Endothelial cell of umbilical vein (primary cell): ENCODE results near the gene ALDH3B2. TPM values are rescaled to one million over a fixed set of nuclear protein-coding genes. Genes with fewer than 3 reads are reported as not detected.
"Not testable (repeated sequence)": the region's sequence is repeated elsewhere in the genome, so short reads cannot be mapped to it uniquely, and the experiment has no call there.

ENCODE experiments used
- BruUV-seq: library from RNA; stranded (reverse); fragments of 400-500 nt; replicated peaks from 2 replicates; lab custom pipeline; 2021; lab: Mats Ljungman, UMichigan
- CTCF ChIA-PET: fragments of 300-600, 350-600 bp; sonication (Branson Sonifier 250); formaldehyde crosslinking; loops from one replicate; lab custom pipeline; 2021; ENCODE audit warnings: antibody characterized with exemption, inconsistent platforms; lab: Charles Lee
- POLR2A ChIA-PET: fragments of 300-600, 350-600 bp; sonication (Branson Sonifier 250); formaldehyde crosslinking; loops from one replicate; lab custom pipeline; 2021; ENCODE audit warnings: antibody characterized with exemption, inconsistent platforms; lab: Charles Lee
- DNase-seq: peaks from one replicate; pipeline ENCODE4 v3.0.0-alpha.2; 2011; ENCODE audit warnings: low read depth, low spot score
- FAIRE-seq: peaks from 2 replicates; lab custom pipeline; 2011; peaks lifted over from hg19 to GRCh38; lab: Jason Lieb, UNC
- H2AFZ ChIP-seq: 2 replicates; pipeline ENCODE4 v1.6.0; 2012; ENCODE audit warnings: low read depth, low read length, control low read depth, inconsistent platforms
- H3K27ac ChIP-seq: 2 replicates; pipeline ENCODE4 v1.5.1; 2011; ENCODE audit warnings: low read depth, mild to moderate bottlenecking, control low read depth, low read length, moderate library complexity; ENCODE audit not compliant: insufficient read depth
- H3K27me3 ChIP-seq, 2 experiments: 2 replicates each; pipeline versions ENCODE4 v1.6.0 to v1.6.1; 2011; ENCODE audit warnings: low read length in 2 of 2, mixed read lengths in 1 of 2; ENCODE audit not compliant: control insufficient read depth in 2 of 2, insufficient read depth in 2 of 2
- H3K36me3 ChIP-seq, 2 experiments: 2 replicates in 1 of 2; 3 replicates in 1 of 2; pipeline ENCODE4 v1.5.1; 2011; ENCODE audit warnings: low read length in 2 of 2, mild to moderate bottlenecking in 1 of 2, moderate library complexity in 1 of 2; ENCODE audit not compliant: control insufficient read depth in 2 of 2, insufficient read depth in 2 of 2; ENCODE audit errors: extremely low read depth in 1 of 2
- H3K4me1 ChIP-seq: 3 replicates; pipeline ENCODE4 v1.5.1; 2011; ENCODE audit warnings: mild to moderate bottlenecking, low read length; ENCODE audit not compliant: control insufficient read depth, insufficient read depth; ENCODE audit errors: extremely low read depth
- H3K4me2 ChIP-seq: 2 replicates; pipeline ENCODE4 v1.6.1; 2011; ENCODE audit warnings: low read length, control low read depth, mixed read lengths; ENCODE audit not compliant: insufficient read depth
- H3K4me3 ChIP-seq, 3 experiments: fragments of 200-600 bp in 1 of 3; sonication (generic), shearing (Covaris generic) in 1 of 3; replicated peaks in 1 of 3; 2 replicates each; pipeline ENCODE4 v1.5.1; 2011 to 2016; ENCODE audit warnings: control low read depth in 3 of 3, low read length in 3 of 3, mild to moderate bottlenecking in 2 of 3, inconsistent platforms in 1 of 3, low read depth in 1 of 3, moderate library complexity in 1 of 3; ENCODE audit not compliant: insufficient read depth in 1 of 3
- H3K79me2 ChIP-seq: 2 replicates; pipeline ENCODE4 v1.6.0; 2012; ENCODE audit warnings: low read length, inconsistent platforms; ENCODE audit not compliant: control insufficient read depth, insufficient read depth
- H3K9ac ChIP-seq: replicated peaks from 2 replicates; pipeline ENCODE3; 2011; ENCODE audit warnings: low read length, control low read depth; ENCODE audit not compliant: insufficient read depth; ENCODE audit errors: extremely low read depth
- H3K9me1 ChIP-seq: replicated peaks from 3 replicates; pipeline ENCODE4 v1.6.0; 2011; ENCODE audit warnings: mild to moderate bottlenecking, low read length; ENCODE audit not compliant: control insufficient read depth, insufficient read depth; ENCODE audit errors: extremely low read depth
- H3K9me3 ChIP-seq: replicated peaks from 2 replicates; pipeline ENCODE4 v1.5.1; 2012; ENCODE audit warnings: low read length, inconsistent platforms; ENCODE audit not compliant: control insufficient read depth, insufficient read depth
- H4K20me1 ChIP-seq: replicated peaks from 2 replicates; pipeline ENCODE3; 2011; ENCODE audit warnings: mild to moderate bottlenecking, low read length; ENCODE audit not compliant: control insufficient read depth, insufficient read depth; ENCODE audit errors: extremely low read depth
- EZH2 ChIP-seq: IDR thresholded peaks from 2 replicates; pipeline ENCODE4 v1.6.1; 2012; ENCODE audit warnings: borderline replicate concordance, low read depth, mild to moderate bottlenecking, moderate library complexity, low read length, inconsistent platforms; ENCODE audit not compliant: severe bottlenecking
- FOS ChIP-seq: IDR thresholded peaks from 2 replicates; pipeline ENCODE4 v1.6.1; 2011; ENCODE audit warnings: mild to moderate bottlenecking, low read length, moderate library complexity, borderline replicate concordance; ENCODE audit not compliant: insufficient read depth
- GATA2 ChIP-seq: IDR thresholded peaks from 2 replicates; pipeline ENCODE4 v1.7.0; 2011; ENCODE audit warnings: low read depth, mild to moderate bottlenecking, moderate library complexity, mixed read lengths, low read length; ENCODE audit not compliant: insufficient read length, insufficient read depth
- JUN ChIP-seq: IDR thresholded peaks from 2 replicates; pipeline ENCODE4 v1.6.1; 2011; ENCODE audit warnings: borderline replicate concordance, low read depth; ENCODE audit not compliant: insufficient read length, insufficient read depth
- MYC ChIP-seq: IDR thresholded peaks from one replicate; pipeline ENCODE4 v1.6.1; 2011; ENCODE audit warnings: mild to moderate bottlenecking, low read depth, low read length
- POLR2A ChIP-seq: IDR thresholded peaks from 2 replicates; pipeline ENCODE4 v1.6.1; 2012; ENCODE audit warnings: low read depth, mild to moderate bottlenecking, control low read depth, low read length
- POLR2AphosphoS5 ChIP-seq: IDR thresholded peaks from 2 replicates; pipeline ENCODE4 v1.6.1; 2012; ENCODE audit warnings: low read depth, mild to moderate bottlenecking, control low read depth, low read length, moderate library complexity; ENCODE audit not compliant: insufficient read depth
- dilution Hi-C: fragments of 300-500 bp; cut with MboI; formaldehyde crosslinking; loops from one replicate; pipeline ENCODE4 v1.15.0; 2019; ENCODE audit warnings: low sequenced_read_pairs; ENCODE audit not compliant: extremely low pct_ligation_motif_present
- intact Hi-C: fragments of 100-400 bp; cut with micrococcal nuclease; formaldehyde crosslinking; loops from one replicate; pipeline ENCODE4 v1.10.0; 2022
- polyA plus RNA-seq, 4 experiments: library from polyadenylated mRNA; depleted of rRNA in 3 of 4; stranded (reverse) in 3 of 4; unstranded in 1 of 4; fragments of >200 nt; gene quantifications; 2 replicates each; pipeline versions ENCODE4 v1.2.1 to v1.2.3, GENCODE V29; 2011 to 2012; ENCODE audit warnings: missing spikeins in 1 of 4
- total RNA-seq: library from RNA; stranded (reverse); gene quantifications from 2 replicates; pipeline ENCODE4 v1.2.3, GENCODE V29; 2021
- TF ChIP-seq, protein P1 (sequence below): IDR thresholded peaks from 2 replicates; pipeline ENCODE4 v1.6.1; 2011; ENCODE audit not compliant: insufficient read depth, insufficient read length
- TF ChIP-seq, protein P2 (sequence below), 2 donors: IDR thresholded peaks; 1 replicate in 1 of 2; 2 replicates in 1 of 2; pipeline ENCODE4 v1.5.1; 2011; ENCODE audit warnings: low read length in 2 of 2, mild to moderate bottlenecking in 2 of 2, moderate library complexity in 2 of 2, control low read depth in 1 of 2, inconsistent platforms in 1 of 2, low read depth in 1 of 2; ENCODE audit not compliant: insufficient read depth in 1 of 2; ENCODE audit errors: extremely low read depth in 1 of 2

Gene ALDH3B2
- total and polyA plus RNA-seq, 2 donors (not counting 3 experiments of a cell fraction or from before 2014, with no cell fraction given), result not detected

DNA sequence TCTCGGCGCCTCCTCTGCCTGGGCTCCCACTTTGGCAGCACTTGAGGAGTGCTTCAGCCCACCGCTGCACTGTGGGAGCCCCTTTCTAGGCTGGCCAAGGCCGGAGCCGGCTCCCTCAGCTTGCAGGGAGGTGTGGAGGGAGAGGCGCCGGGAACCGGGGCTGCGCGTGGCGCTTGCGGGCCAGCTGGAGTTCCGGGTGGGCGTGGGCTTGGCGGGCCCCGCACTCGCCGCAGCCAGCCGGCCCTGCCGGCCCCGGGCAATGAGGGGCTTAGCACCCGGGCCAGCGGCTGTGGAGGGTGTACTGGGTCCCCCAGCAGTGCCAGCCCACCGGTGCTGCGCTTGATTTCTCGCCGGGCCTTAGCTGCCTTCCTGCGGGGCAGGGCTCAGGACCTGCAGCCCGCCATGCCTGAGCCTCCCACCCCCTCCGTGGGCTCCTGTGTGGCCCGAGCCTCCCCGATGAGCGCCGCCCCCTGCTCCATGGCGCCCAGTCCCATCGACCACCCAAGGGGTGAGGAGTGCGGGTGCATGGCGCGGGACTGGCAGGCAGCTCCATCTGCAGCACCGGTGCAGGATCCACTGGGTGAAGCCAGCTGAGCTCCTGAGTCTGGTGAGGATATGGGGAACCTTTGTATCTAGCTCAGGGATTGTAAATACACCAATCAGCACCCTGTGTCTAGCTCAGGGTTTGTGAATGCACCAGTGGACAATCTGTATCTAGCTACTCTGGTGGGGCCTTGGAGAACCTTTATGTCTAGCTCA, 55.3 kb downstream of the ALDH3B2 start:
- H3K4me3 ChIP-seq, POLR2A ChIA-PET, H3K4me1 ChIP-seq, H3K27ac ChIP-seq, H3K9me3 ChIP-seq, intact Hi-C loops, dilution Hi-C loops, H3K79me2 ChIP-seq, DNase-seq, FAIRE-seq, H4K20me1 ChIP-seq, H2AFZ ChIP-seq, H3K36me3 ChIP-seq, H3K4me2 ChIP-seq, H3K9me1 ChIP-seq, H3K9ac ChIP-seq, BruUV-seq: not testable (repeated sequence)
- CTCF ChIA-PET, result interaction anchor here (2.3 kb wide), 1 partner anchor 11 kb away, joined by 11 read pairs; the partner anchor contains the start of gene NUDT8
- H3K27me3 ChIP-seq, result peaks cover 14 to 21% of the 10 kb centered on the region in 2 experiments

DNA sequence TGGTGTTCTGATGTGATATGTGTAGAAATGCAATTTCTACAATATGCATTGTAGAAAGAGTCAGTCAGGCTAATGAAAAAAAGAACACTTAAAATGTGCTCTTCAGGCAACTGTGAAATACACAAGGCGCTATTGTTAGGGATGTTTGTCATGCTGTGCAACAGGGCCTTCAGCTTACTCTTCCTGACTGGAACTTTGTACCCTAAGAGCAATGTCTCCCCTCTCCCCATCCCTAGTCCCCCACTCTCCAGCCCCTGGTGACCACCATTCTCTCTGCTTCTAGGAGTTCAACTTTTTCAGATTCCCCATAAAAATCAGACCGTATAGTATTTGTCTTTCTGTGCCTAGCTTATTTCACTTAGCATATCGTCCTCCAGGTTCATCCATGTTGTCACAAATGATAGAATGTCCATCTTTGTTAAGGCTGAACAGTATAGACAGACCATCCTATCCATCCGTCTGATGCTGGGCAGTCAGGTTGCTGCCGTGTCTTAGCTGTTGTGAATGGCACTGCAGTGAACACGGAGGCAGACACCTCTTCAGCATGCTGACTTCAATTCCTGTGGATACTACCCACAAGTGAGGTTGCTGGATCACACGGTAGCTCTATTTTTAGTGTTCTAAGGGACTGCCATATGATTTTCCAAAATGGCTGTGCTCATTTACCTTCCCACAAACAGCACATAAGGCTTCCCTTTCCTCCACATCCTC, 57.0 kb downstream of the ALDH3B2 start:
- Histone ChIP-seq H3K4me2 (no peak overlapping the region), H3K4me1 (no peaks in the 10 kb centered on the region), H3K4me3 (no peak overlapping the region), H3K9me3 (no peaks in the 10 kb centered on the region), H2AFZ (no peak overlapping the region), H3K9me1 (no peaks in the 10 kb centered on the region), H3K27ac (no peak overlapping the region), H4K20me1 (no peaks in the 10 kb centered on the region), H3K27me3 (peaks cover 14 to 21% of the 10 kb centered on the region in 2 experiments), H3K79me2 (no peaks in the 10 kb centered on the region), H3K9ac (no peak overlapping the region), H3K36me3 (no peaks in the 10 kb centered on the region)
- ChIA-PET CTCF (interaction anchor here (6.8 kb wide), 1 partner anchor 11 kb away, joined by 98 read pairs; the partner anchor contains the start of gene NUDT8), POLR2A (no interaction called here)
- BruUV-seq, result no TSS peak
- no peak for FAIRE-seq
- intact Hi-C loops, result no loop called here
- TF ChIP-seq FOS (no peak), JUN (no peak), POLR2AphosphoS5 (no peak), GATA2 (no peak), POLR2A (no peak), MYC (no peak), EZH2 (no peak)
- TF ChIP-seq, protein P1, sequence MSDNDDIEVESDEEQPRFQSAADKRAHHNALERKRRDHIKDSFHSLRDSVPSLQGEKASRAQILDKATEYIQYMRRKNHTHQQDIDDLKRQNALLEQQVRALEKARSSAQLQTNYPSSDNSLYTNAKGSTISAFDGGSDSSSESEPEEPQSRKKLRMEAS, result no peak
- TF ChIP-seq, protein P2, sequence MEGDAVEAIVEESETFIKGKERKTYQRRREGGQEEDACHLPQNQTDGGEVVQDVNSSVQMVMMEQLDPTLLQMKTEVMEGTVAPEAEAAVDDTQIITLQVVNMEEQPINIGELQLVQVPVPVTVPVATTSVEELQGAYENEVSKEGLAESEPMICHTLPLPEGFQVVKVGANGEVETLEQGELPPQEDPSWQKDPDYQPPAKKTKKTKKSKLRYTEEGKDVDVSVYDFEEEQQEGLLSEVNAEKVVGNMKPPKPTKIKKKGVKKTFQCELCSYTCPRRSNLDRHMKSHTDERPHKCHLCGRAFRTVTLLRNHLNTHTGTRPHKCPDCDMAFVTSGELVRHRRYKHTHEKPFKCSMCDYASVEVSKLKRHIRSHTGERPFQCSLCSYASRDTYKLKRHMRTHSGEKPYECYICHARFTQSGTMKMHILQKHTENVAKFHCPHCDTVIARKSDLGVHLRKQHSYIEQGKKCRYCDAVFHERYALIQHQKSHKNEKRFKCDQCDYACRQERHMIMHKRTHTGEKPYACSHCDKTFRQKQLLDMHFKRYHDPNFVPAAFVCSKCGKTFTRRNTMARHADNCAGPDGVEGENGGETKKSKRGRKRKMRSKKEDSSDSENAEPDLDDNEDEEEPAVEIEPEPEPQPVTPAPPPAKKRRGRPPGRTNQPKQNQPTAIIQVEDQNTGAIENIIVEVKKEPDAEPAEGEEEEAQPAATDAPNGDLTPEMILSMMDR (IDR thresholded peaks at IDR 0.05; ENCODE audit: extremely low read depth in 1 of 2, insufficient read depth in 1 of 2, low read depth in 1 of 2, low read length in 2 of 2), result no peak
- no peak for DNase-seq
- dilution Hi-C loops, result no loop called here
